Upper lobe of right lung (tissue), 1 donor: Measurements from ENCODE around the gene ANAPC2. TPM values are rescaled to one million over a fixed set of nuclear protein-coding genes. Genes with fewer than 3 reads are reported as not detected.
A peak's percentile ranks its signal among the peaks of the same experiment; 100 is the strongest.

Source experiments
- ATAC-seq: fragments of 200-7000 bp; cut with Tn5 transposase; one replicate; pipeline ENCODE4 v1.9.1; 2020; ENCODE audit warnings: mild to moderate bottlenecking, moderate library complexity
- DNase-seq: peaks from one replicate; pipeline ENCODE4 v3.0.0-alpha.2; 2020
- H3K27ac ChIP-seq: fragments of 200-600 bp; one replicate; pipeline ENCODE4 v1.8.0; 2022
- H3K27me3 ChIP-seq: fragments of 200-600 bp; one replicate; pipeline ENCODE4 v1.8.0; 2022; ENCODE audit warnings: mild to moderate bottlenecking
- H3K36me3 ChIP-seq: fragments of 200-600 bp; one replicate; pipeline ENCODE4 v1.8.0; 2022
- H3K4me1 ChIP-seq: fragments of 200-600 bp; one replicate; pipeline ENCODE4 v1.8.0; 2022
- H3K4me3 ChIP-seq: fragments of 200-600 bp; one replicate; pipeline ENCODE4 v1.8.0; 2022; ENCODE audit warnings: mild to moderate bottlenecking
- H3K9me3 ChIP-seq: fragments of 200-600 bp; one replicate; pipeline ENCODE4 v1.8.0; 2022
- CTCF ChIP-seq: fragments of 200-600 bp; IDR thresholded peaks from one replicate; pipeline ENCODE4 v1.8.0; 2022; ENCODE audit warnings: antibody characterized with exemption
- intact Hi-C: fragments of 100-400 bp; cut with DNase I; formaldehyde crosslinking; loops from one replicate; pipeline ENCODE4 v1.11.0; 2022
- total RNA-seq: library from RNA; stranded (reverse); fragmentation: NEBNext Ultra II Directional; extraction: Animal tissue kit (Norgen Biotek cat#: 25700); gene quantifications from one replicate; pipeline ENCODE4 v1.2.1, GENCODE V29; 2021
- donor health status: DM: no; HTN: yes; CAD: no; lungs with severe emphysema.

ANAPC2 gene
- total RNA-seq, 1 donor from 2014 or later: 51.4 TPM

- intact Hi-C loops: no loop called here
- H3K4me1 ChIP-seq: no peaks in the 10 kb centered on the region
- TF ChIP-seq CTCF: no peak
- H3K27ac ChIP-seq: no peak overlapping the region
- ATAC-seq (no peak), DNase-seq (no peak)
- no peaks in the 10 kb centered on the region for H3K9me3 ChIP-seq
- H3K27me3 ChIP-seq: peaks cover 35% of the 10 kb centered on the region
- H3K36me3 ChIP-seq: no peaks in the 10 kb centered on the region
- no peak overlapping the region for H3K4me3 ChIP-seq
Observed at GRCh38 chr9:137134191-137134590, 54.2 kb downstream of the ANAPC2 start.

DNA sequence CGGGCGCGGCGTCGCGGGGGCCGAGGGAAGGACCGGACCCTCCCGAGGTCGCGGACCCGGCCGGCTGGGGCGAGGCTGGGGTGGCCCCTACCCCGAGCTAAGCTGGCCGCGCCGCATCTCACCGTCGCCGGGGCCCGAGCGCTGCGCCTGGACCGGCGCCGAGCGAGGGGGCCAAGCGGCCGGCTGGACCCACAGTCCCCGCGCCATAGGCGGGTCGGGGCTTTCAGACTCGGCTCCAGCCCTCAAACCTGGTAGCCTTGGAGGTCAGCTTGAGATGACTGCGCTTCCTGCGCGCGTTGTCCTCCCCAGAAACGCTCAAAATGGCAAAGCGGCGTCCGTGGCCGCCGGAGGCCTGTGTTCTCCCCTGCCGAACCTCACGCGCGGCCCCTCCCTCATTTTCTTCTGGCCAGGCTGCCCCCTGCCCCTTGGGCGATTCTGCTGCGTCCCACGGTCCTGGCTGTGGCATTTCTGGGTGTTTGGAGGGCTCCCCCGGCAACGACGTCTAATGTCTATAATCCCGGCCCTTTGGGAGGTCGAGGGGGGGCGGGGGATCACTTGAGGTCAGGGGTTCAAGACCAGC lies 58.1 kb downstream of the ANAPC2 start:
- DNase-seq (peak; percentile 59), ATAC-seq (peak; percentile 5)
- no peak for TF ChIP-seq CTCF
- Histone ChIP-seq H3K4me1 (peaks cover 26% of the 10 kb centered on the region), H3K36me3 (no peaks in the 10 kb centered on the region), H3K27ac (peak overlapping the region; percentile 85), H3K27me3 (no peaks in the 10 kb centered on the region), H3K4me3 (peak overlapping the region; percentile 77), H3K9me3 (no peaks in the 10 kb centered on the region)
- intact Hi-C loops: no loop called here

DNA sequence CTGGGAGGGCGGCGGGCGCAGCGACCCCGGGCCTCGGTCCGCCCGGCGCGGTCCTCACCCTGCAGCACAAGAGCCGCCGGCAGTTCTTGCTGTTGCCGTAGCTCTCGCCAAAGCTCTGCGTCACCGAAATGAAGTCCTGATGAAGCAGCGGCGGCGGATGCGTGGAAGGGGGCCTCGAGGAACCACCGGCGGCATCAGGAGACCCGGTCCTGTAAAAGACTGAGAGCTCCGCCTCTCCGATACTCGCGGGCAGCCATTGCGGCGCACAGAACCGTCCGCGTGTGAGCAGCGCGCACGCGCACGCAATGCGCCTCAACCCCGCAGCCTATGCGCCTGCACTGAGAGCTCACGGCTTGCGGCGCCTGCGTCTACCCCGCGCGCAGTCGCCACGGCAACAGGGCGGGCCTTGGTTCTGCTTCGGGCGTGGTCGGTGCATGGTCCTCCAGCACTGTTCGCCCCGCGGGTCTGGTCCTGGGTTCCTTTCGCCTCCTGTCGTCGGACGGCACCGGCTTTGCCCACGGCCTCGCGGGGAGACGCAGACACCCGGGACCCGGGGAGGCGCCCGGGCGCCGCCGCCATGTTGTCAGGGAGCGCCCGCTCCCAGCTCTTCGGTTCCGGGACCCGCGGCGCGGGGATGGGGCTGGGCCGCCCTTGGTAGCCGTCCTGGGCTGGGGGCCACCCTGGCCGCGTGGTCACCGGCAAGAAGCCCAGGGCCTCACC lies 58.7 kb downstream of the ANAPC2 start:
- H3K36me3 ChIP-seq: no peaks in the 10 kb centered on the region
- H3K9me3 ChIP-seq: no peaks in the 10 kb centered on the region
- intact Hi-C loops: no loop called here
- no peak for TF ChIP-seq CTCF
- ATAC-seq (peak; percentile 98), DNase-seq (peak; percentile 96)
- no peaks in the 10 kb centered on the region for H3K27me3 ChIP-seq
- peak overlapping the region; percentile 77 for H3K4me3 ChIP-seq
- H3K27ac ChIP-seq: peak overlapping the region; percentile 85
- H3K4me1 ChIP-seq: peaks cover 26% of the 10 kb centered on the region

- peak overlapping the region; percentile 77 for H3K4me3 ChIP-seq
- intact Hi-C loops: no loop called here
- no peak for ATAC-seq
- peaks cover 26% of the 10 kb centered on the region for H3K4me1 ChIP-seq
- TF ChIP-seq CTCF: no peak
- H3K36me3 ChIP-seq: no peaks in the 10 kb centered on the region
- no peak for DNase-seq
- peak overlapping the region; percentile 85 for H3K27ac ChIP-seq
- no peaks in the 10 kb centered on the region for H3K9me3 ChIP-seq
- H3K27me3 ChIP-seq: no peaks in the 10 kb centered on the region
Observed at GRCh38 chr9:137128862-137129455, 59.4 kb downstream of the ANAPC2 start.

- no peaks in the 10 kb centered on the region for H3K9me3 ChIP-seq
- peak overlapping the region; percentile 85 for H3K27ac ChIP-seq
- H3K36me3 ChIP-seq: no peaks in the 10 kb centered on the region
- H3K4me3 ChIP-seq: peak overlapping the region; percentile 77
- no peak for DNase-seq
- no peak for ATAC-seq
- H3K4me1 ChIP-seq: peaks cover 26% of the 10 kb centered on the region
- intact Hi-C loops: no loop called here
- H3K27me3 ChIP-seq: no peaks in the 10 kb centered on the region
- no peak for TF ChIP-seq CTCF
Observed at GRCh38 chr9:137128158-137128861, 60.0 kb downstream of the ANAPC2 start.
